Colonic mucosa (tissue), 4 donors: ENCODE measurements around the gene ARPC4. TPM values are rescaled to one million over a fixed set of nuclear protein-coding genes. Genes with fewer than 3 reads are reported as not detected.
"Not testable (repeated sequence)": the region's sequence is repeated elsewhere in the genome, so short reads cannot be mapped to it uniquely, and the experiment has no call there.

Experiments used
- DNase-seq: peaks from one replicate; pipeline ENCODE4 v3.0.0-alpha.2; 2020
- H3K27ac ChIP-seq: fragments of 200-600 bp; one replicate; pipeline ENCODE4 v1.8.0; 2021
- H3K27me3 ChIP-seq: fragments of 200-600 bp; one replicate; pipeline ENCODE4 v1.8.0; 2021
- H3K36me3 ChIP-seq: fragments of 200-600 bp; one replicate; pipeline ENCODE4 v1.8.0; 2021
- H3K4me1 ChIP-seq: fragments of 200-600 bp; one replicate; pipeline ENCODE4 v1.8.0; 2021; ENCODE audit warnings: mild to moderate bottlenecking
- H3K4me3 ChIP-seq: fragments of 200-600 bp; one replicate; pipeline ENCODE4 v1.8.0; 2021
- H3K9ac ChIP-seq, 2 donors: one replicate each; pipeline ENCODE4 v1.7.0; 2013; ENCODE audit warnings: control low read depth in 2 of 2, low read depth in 2 of 2, low read length in 2 of 2
- H3K9me3 ChIP-seq: fragments of 200-600 bp; one replicate; pipeline ENCODE4 v1.8.0; 2021
- intact Hi-C: fragments of 100-400 bp; cut with DNase I; formaldehyde crosslinking; loops from one replicate; pipeline ENCODE4 v1.14.1; 2022
- total RNA-seq, 2 donors: library from RNA; stranded (reverse); fragmentation: NEBNext Ultra II Directional in 1 of 2; extraction: Animal tissue kit (Norgen Biotek cat#: 25700) in 1 of 2; gene quantifications; one replicate each; pipeline ENCODE4 v1.2.1, GENCODE V29; 2021
- TF ChIP-seq, protein P1 (sequence below): fragments of 200-600 bp; IDR thresholded peaks from one replicate; pipeline ENCODE4 v1.8.0; 2022; ENCODE audit warnings: antibody characterized with exemption, mild to moderate bottlenecking
- donor health status: healthy.
- donor health status: DM: no; HTN: no; CAD: no.
- donor health status: DM: no; HTN: no; CAD: no.

ARPC4 gene
- total RNA-seq, 2 donors from 2014 or later = 221 to 228 TPM

DNA sequence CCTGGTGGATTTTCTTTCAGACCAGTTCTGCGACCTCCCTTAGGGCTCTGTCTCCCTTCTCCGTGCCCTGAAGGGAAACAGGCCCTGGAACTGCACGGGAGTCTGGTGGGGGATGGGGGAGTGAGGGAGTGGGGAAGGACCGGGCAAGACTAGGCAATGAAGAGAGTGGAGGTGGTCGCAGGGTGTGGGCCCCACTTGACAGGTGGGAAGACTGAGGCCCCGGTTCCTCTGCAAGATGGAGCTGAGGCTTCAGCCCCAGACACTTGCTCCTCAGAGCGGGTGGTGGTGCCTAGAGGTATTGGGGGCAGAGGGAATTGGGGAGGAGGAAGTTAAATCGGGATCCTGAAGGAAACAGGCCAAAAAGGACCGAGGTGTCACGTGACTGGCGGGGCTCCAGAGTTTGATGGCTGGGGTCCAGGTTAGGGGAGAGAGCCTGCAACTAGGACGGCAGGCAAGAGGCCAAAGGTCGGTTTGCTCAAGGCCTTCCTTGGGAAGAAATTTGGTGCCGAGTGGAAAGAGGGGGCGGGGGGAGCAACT lies 22.5 kb upstream of the ARPC4 start:
- no peaks in the 10 kb centered on the region for H3K36me3 ChIP-seq
- TF ChIP-seq, protein P1, sequence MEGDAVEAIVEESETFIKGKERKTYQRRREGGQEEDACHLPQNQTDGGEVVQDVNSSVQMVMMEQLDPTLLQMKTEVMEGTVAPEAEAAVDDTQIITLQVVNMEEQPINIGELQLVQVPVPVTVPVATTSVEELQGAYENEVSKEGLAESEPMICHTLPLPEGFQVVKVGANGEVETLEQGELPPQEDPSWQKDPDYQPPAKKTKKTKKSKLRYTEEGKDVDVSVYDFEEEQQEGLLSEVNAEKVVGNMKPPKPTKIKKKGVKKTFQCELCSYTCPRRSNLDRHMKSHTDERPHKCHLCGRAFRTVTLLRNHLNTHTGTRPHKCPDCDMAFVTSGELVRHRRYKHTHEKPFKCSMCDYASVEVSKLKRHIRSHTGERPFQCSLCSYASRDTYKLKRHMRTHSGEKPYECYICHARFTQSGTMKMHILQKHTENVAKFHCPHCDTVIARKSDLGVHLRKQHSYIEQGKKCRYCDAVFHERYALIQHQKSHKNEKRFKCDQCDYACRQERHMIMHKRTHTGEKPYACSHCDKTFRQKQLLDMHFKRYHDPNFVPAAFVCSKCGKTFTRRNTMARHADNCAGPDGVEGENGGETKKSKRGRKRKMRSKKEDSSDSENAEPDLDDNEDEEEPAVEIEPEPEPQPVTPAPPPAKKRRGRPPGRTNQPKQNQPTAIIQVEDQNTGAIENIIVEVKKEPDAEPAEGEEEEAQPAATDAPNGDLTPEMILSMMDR = no peak
- peak; percentile 93 for DNase-seq
- no peaks in the 10 kb centered on the region for H3K9me3 ChIP-seq
- H3K4me3 ChIP-seq = peak overlapping the region; percentile 52
- peaks cover 5% of the 10 kb centered on the region for H3K4me1 ChIP-seq
- intact Hi-C loops = no loop called here
- H3K27me3 ChIP-seq = no peaks in the 10 kb centered on the region
- H3K27ac ChIP-seq = peak overlapping the region; percentile 59
- H3K9ac ChIP-seq = peak overlapping the region; percentile 88 to 94

DNA sequence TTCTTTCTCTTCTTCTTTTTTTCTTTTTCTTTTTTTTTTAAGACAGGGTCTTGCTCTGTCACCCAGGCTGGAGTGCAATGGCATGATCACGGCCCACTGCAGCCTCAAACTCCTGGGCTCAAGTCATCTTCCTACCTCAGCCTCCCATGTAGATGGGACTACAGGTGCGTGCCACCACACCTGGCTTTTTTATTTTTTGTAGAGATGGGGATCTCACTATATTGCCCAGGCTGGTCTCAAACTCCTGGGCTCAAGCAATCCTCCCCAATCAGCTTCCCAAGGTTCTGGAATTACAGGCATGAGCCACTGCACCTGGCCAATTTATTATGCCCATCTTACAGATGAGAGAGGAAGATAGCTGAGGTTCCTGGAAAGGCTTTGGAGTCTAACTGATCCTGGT lies 21.9 kb upstream of the ARPC4 start:
- intact Hi-C loops, H3K4me3 ChIP-seq, H3K9ac ChIP-seq, H3K9me3 ChIP-seq, H3K27me3 ChIP-seq, H3K27ac ChIP-seq, H3K4me1 ChIP-seq, DNase-seq, H3K36me3 ChIP-seq: not testable (repeated sequence)

DNA sequence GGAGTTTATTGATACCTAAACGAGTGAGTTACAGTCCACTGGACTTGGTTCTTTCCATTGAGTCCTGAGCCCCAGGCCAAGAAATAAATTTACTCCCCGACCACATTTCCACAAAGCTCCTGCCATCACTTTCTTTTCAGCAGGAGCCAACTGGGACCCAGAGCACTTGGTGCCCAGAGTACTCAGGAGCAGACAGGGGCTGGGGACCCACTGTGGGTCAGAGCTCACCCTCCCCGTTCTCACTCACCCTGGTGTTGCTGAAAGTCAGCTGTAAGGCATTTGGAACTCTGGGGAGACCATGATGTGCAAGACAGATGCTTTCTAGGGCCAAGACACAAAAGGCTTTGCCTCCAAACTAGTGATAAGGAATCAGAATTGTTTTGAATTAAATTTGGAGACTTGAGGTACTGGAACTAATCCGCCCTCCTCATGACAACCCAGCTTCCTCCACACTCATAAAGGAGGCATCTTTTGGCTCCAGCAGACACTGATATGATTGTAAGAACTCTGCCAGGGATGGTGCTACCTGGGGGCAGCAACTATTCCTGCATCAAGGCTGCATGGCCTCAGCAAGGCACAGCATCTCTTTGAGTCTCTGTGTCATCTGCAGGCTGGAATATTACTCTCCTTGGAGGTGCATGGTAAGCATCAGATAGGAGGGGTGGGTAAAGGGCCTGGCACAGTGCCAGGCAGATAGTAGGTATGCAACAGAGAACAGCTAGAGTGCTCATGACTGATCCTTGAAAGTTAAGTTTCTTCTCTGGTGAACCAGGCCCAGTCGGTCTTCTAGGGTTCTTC lies 15.8 kb upstream of the ARPC4 start:
- TF ChIP-seq, protein P1 = no peak
- Histone ChIP-seq H3K9me3 (no peaks in the 10 kb centered on the region), H3K36me3 (no peaks in the 10 kb centered on the region), H3K27me3 (no peaks in the 10 kb centered on the region), H3K9ac (no peak overlapping the region), H3K4me3 (no peak overlapping the region), H3K27ac (no peak overlapping the region), H3K4me1 (no peaks in the 10 kb centered on the region)
- DNase-seq = no peak
- intact Hi-C loops = no loop called here

DNA sequence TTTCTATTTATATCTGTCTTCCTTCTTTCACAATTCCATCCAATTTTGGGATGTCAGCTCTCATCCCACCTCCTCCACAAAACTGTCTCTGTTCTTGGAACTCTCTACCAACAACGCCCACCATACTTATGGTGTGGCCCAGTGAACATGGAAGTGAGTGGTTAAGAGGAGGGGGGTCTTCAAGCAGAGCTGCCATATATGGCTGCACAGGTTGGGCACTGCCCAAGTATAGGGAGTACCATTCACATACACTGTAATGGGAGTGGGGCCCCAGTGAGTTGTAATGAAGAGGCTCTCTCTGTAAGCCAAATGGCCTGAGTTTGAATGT lies 15.2 kb upstream of the ARPC4 start:
- no peaks in the 10 kb centered on the region for H3K4me1 ChIP-seq
- no peaks in the 10 kb centered on the region for H3K36me3 ChIP-seq
- intact Hi-C loops = no loop called here
- H3K4me3 ChIP-seq = no peak overlapping the region
- no peaks in the 10 kb centered on the region for H3K9me3 ChIP-seq
- TF ChIP-seq, protein P1 = no peak
- no peak overlapping the region for H3K27ac ChIP-seq
- no peaks in the 10 kb centered on the region for H3K27me3 ChIP-seq
- no peak overlapping the region for H3K9ac ChIP-seq
- no peak for DNase-seq

DNA sequence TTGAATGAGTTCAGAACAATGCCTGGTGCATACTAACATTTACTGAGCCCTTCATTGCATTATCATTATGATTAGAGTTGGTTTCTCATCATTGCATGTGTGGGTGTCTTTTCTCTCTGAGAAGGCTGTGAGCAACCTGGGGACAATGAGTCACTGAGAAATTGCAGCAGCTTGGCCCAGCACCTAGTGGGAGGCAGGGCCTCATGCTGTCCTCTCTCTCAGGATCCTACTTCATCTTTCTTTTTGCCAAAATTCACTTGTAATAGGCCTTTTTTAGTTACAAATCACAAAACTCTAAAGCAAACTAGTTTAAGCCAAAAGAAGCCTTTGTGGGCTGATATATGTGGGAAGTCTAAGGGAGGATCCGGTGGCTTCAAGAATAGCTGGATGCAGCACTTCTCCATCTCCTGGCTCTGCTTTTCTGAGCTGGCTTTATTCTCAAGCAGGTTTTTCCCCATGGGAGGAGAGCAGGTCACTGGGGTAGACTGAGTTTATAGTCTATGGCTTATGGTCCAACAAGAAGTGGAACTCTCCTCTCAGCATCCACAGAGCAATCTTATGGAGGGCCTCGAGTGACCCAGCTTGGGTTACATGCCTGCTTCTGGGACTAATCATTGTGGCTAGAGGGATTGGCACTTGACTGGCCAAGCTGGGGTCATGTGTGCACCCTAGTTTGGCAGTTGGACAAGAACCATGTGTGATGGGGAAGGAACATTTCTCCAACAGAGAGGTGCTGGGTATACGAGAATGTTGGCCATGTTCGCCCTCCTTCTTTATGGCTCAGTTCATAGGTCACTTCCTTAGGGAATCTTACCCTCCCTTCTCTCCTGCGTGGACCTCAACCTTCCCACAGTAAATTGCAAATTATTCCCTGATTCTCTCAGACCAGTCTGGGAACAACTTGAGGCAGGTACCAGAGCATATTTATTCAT lies 14.5 kb upstream of the ARPC4 start:
- Histone ChIP-seq H3K36me3 (no peaks in the 10 kb centered on the region), H3K4me1 (no peaks in the 10 kb centered on the region), H3K9ac (no peak overlapping the region), H3K27ac (peak overlapping the region; percentile 24), H3K27me3 (no peaks in the 10 kb centered on the region), H3K4me3 (no peak overlapping the region), H3K9me3 (no peaks in the 10 kb centered on the region)
- TF ChIP-seq, protein P1 = no peak
- DNase-seq = no peak
- intact Hi-C loops = no loop called here
